HG02610 (cell line): Measurements from ENCODE around the gene THBS2.
"Not testable (repeated sequence)": the region's sequence is repeated elsewhere in the genome, so short reads cannot be mapped to it uniquely, and the experiment has no call there.

Experiments used
- ATAC-seq: cut with Tn5 transposase; IDR thresholded peaks from one replicate; pipeline ENCODE4 v1.9.1; 2021; ENCODE audit warnings: mild to moderate bottlenecking, moderate library complexity; ENCODE audit not compliant: unreplicated experiment

THBS2 gene

GRCh38 chr6:169232507-169232931 lies 21.1 kb downstream of the THBS2 start:
- ATAC-seq = no peak

GRCh38 chr6:169231790-169232506 lies 21.7 kb downstream of the THBS2 start:
- ATAC-seq = no peak

GRCh38 chr6:169230946-169231789 lies 22.5 kb downstream of the THBS2 start:
- ATAC-seq = no peak

- no peak for ATAC-seq
Observed at GRCh38 chr6:169230322-169230665, 23.4 kb downstream of the THBS2 start.

GRCh38 chr6:169229615-169230321 lies 23.9 kb downstream of the THBS2 start:
- ATAC-seq = no peak

GRCh38 chr6:169227116-169227515 lies 26.5 kb downstream of the THBS2 start:
- no peak for ATAC-seq

GRCh38 chr6:169225887-169226286 lies 27.8 kb downstream of the THBS2 start:
- ATAC-seq = no peak

- no peak for ATAC-seq
Observed at GRCh38 chr6:169225131-169225576, 28.5 kb downstream of the THBS2 start.

GRCh38 chr6:169224716-169225115 lies 28.9 kb downstream of the THBS2 start:
- no peak for ATAC-seq

GRCh38 chr6:169224185-169224695 lies 29.4 kb downstream of the THBS2 start:
- ATAC-seq = no peak

- ATAC-seq = no peak
Observed at GRCh38 chr6:169223006-169223405, 30.6 kb downstream of the THBS2 start.

GRCh38 chr6:169222126-169222525 lies 31.5 kb downstream of the THBS2 start:
- no peak for ATAC-seq

GRCh38 chr6:169221264-169221663 lies 32.4 kb downstream of the THBS2 start:
- no peak for ATAC-seq

- no peak for ATAC-seq
Observed at GRCh38 chr6:169220068-169220964, 33.3 kb downstream of the THBS2 start.

GRCh38 chr6:169217972-169218371 lies 35.7 kb downstream of the THBS2 start:
- no peak for ATAC-seq

GRCh38 chr6:169216830-169217229 lies 36.8 kb downstream of the THBS2 start:
- ATAC-seq = no peak

GRCh38 chr6:169215201-169215681 lies 38.4 kb downstream of the THBS2 start:
- no peak for ATAC-seq

GRCh38 chr6:169214789-169215188 lies 38.9 kb downstream of the THBS2 start:
- ATAC-seq = not testable (repeated sequence)

GRCh38 chr6:169213814-169214520 lies 39.7 kb downstream of the THBS2 start:
- ATAC-seq = no peak
